Cardiac fibroblast (primary cell): ENCODE measurements around the gene PARVB.
"Not testable (repeated sequence)": the region's sequence is repeated elsewhere in the genome, so short reads cannot be mapped to it uniquely, and the experiment has no call there.

Experiments
- DNase-seq, 2 donors: peaks; one replicate each; pipeline versions ENCODE4 v3.0.0 to v3.0.0-alpha.2; 2010; ENCODE audit warnings: low read depth in 2 of 2
- H3K4me3 ChIP-seq, 2 donors: replicated peaks in 1 of 2; 1 replicate in 1 of 2; 2 replicates in 1 of 2; pipeline ENCODE4 v1.5.1; 2011; ENCODE audit warnings: low read depth in 2 of 2, low read length in 2 of 2, mild to moderate bottlenecking in 2 of 2, moderate library complexity in 1 of 2
- CTCF ChIP-seq: IDR thresholded peaks from one replicate; pipeline ENCODE4 v1.5.1; 2011; ENCODE audit warnings: low read depth, mild to moderate bottlenecking, low read length, inconsistent platforms

PARVB gene

GRCh38 chr22:44051358-44051757 is 27.3 kb downstream of the PARVB start:
- no peak overlapping the region for H3K4me3 ChIP-seq
- no peak for DNase-seq
- TF ChIP-seq CTCF, result no peak

- no peak for TF ChIP-seq CTCF
- H3K4me3 ChIP-seq, result no peak overlapping the region
- DNase-seq, result no peak
Observed at GRCh38 chr22:44051961-44052360, 27.9 kb downstream of the PARVB start.

- H3K4me3 ChIP-seq, result no peak overlapping the region
- no peak for DNase-seq
- TF ChIP-seq CTCF, result no peak
Observed at GRCh38 chr22:44055805-44056204, 31.7 kb downstream of the PARVB start.

- not testable (repeated sequence) for DNase-seq
Observed at GRCh38 chr22:44056649-44057048, 32.5 kb downstream of the PARVB start.

GRCh38 chr22:44057401-44057987 is 33.4 kb downstream of the PARVB start:
- DNase-seq, result peak; percentile 29 to 55
- no peak for TF ChIP-seq CTCF
- no peak overlapping the region for H3K4me3 ChIP-seq

More at GRCh38 chr22:44056649-44057048, 32.5 kb downstream of the PARVB start:
- H3K4me3 ChIP-seq, result not testable (repeated sequence)

GRCh38 chr22:44063462-44064371 is 39.6 kb downstream of the PARVB start:
- no peak for TF ChIP-seq CTCF
- no peak for DNase-seq
- no peak overlapping the region for H3K4me3 ChIP-seq

- no peak for TF ChIP-seq CTCF
- no peak for DNase-seq
- no peak overlapping the region for H3K4me3 ChIP-seq
Observed at GRCh38 chr22:44067033-44067432, 42.9 kb downstream of the PARVB start.
